ENCODE results near the gene PLK3.

DNA sequence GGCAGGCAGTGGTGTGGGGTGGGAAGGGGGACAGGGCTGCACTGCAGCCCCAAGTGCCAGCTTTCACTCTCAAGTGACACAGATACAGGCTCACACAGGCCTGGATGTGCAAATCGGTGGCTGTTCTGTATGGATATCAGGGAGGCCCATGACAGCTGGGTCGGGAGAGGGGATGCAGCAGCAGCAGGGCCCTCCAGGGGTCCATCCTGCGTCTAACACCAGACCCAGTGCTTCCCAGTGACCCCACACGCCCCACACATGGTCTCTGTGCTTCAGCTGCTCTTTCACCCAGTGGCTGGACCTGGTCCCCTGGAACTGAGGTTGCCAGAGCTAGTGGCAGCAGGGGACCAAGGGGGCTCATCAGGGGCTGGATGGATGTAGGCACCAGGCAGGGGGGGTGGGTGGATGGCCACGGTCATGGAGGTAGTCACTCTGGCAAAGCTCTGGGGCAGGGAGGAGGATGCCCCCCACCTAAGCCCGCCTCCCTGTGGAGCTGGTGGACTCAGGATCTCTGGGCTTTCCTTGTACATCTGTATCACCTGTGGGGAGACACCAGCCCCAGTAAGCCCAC lies 22.0 kb downstream of the PLK3 start:
- TF ChIP-seq SMC3 (IDR thresholded peaks at IDR 0.05; ENCODE audit: low read depth, low read length) (no peak), CTCF (conservative IDR thresholded peaks at IDR 0.05; ENCODE audit: low read depth, low read length) (no peak), POLR2A (IDR thresholded peaks at IDR 0.05; ENCODE audit: low read depth, low read length) (0 out of 2 replicates have a peak, but pooled peaks have one; percentile 32), MXI1 (IDR thresholded peaks at IDR 0.05; ENCODE audit: borderline replicate concordance, low read depth, low read length) (no peak), CEBPB (IDR thresholded peaks at IDR 0.05; ENCODE audit: low read depth, low read length) (no peak), RAD21 (IDR thresholded peaks at IDR 0.05; ENCODE audit: low read length) (no peak), CHD1 (IDR thresholded peaks at IDR 0.05; ENCODE audit: low read depth, low read length) (no peak), RFX5 (IDR thresholded peaks at IDR 0.05; ENCODE audit: low read depth, low read length) (no peak), NFE2L2 (IDR thresholded peaks at IDR 0.05; ENCODE audit: low read depth, low read length) (no peak), ELK1 (IDR thresholded peaks at IDR 0.05; ENCODE audit: borderline replicate concordance, low read depth, low read length) (no peak), MAZ (IDR thresholded peaks at IDR 0.05; ENCODE audit: borderline replicate concordance, low read depth, low read length) (no peak), RCOR1 (IDR thresholded peaks at IDR 0.05; ENCODE audit: insufficient replicate concordance, low read length) (no peak)
- TF ChIP-seq, protein P1, sequence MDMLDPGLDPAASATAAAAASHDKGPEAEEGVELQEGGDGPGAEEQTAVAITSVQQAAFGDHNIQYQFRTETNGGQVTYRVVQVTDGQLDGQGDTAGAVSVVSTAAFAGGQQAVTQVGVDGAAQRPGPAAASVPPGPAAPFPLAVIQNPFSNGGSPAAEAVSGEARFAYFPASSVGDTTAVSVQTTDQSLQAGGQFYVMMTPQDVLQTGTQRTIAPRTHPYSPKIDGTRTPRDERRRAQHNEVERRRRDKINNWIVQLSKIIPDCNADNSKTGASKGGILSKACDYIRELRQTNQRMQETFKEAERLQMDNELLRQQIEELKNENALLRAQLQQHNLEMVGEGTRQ (IDR thresholded peaks at IDR 0.05; ENCODE audit: low read depth, low read length): no peak
